ENCODE measurements around the gene ZNF138. TPM values are rescaled to one million over a fixed set of nuclear protein-coding genes. Genes with fewer than 3 reads are reported as not detected.

Gene ZNF138
- total RNA-seq, 1 experiment from 2014 or later = 8.4 TPM

GRCh38 chr7:64879800-64880199 lies 85.6 kb downstream of the ZNF138 start:
- Histone ChIP-seq H2AFZ (no peak overlapping the region), H3K79me2 (ENCODE audit: low read depth) (no peaks in the 10 kb centered on the region), H3K4me1 (replicated peaks; ENCODE audit: insufficient read depth) (no peaks in the 10 kb centered on the region), H3K27me3 (ENCODE audit: insufficient read depth, low read depth) (peaks cover 67% of the 10 kb centered on the region), H3K9me2 (ENCODE audit: insufficient read depth) (no peaks in the 10 kb centered on the region), H3K36me3 (ENCODE audit: low read depth) (no peaks in the 10 kb centered on the region), H3K27ac (no peak overlapping the region), H3F3A (ENCODE audit: insufficient read depth, low read depth) (no peaks in the 10 kb centered on the region), H3K4me2 (no peak overlapping the region), H3K9me3 (ENCODE audit: insufficient read depth, low read depth) (no peaks in the 10 kb centered on the region), H3K4me3 (no peak overlapping the region), H4K20me1 (ENCODE audit: insufficient read depth) (no peaks in the 10 kb centered on the region)
- POLR2A ChIA-PET (ENCODE audit: unreplicated experiment) = no interaction called here
- no peak for TF ChIP-seq CTCF (conservative IDR thresholded peaks at IDR 0.05)
- TF ChIP-seq EZH2 (IDR thresholded peaks at IDR 0.05; ENCODE audit: low read depth) = no peak
- CTCF ChIA-PET = no interaction called here
- no TSS peak for BruUV-seq (replicated peaks)
- intact Hi-C loops (cut with micrococcal nuclease; ENCODE audit: unreplicated experiment) = no loop called here
- DNase-seq = no peak

GRCh38 chr7:64880322-64881297 lies 86.4 kb downstream of the ZNF138 start:
- intact Hi-C loops (cut with micrococcal nuclease; ENCODE audit: unreplicated experiment) = no loop called here
- peaks cover 67% of the 10 kb centered on the region for H3K27me3 ChIP-seq (ENCODE audit: insufficient read depth, low read depth)
- H3K9me3 ChIP-seq (ENCODE audit: insufficient read depth, low read depth) = no peaks in the 10 kb centered on the region

More at GRCh38 chr7:64880322-64881297, 86.4 kb downstream of the ZNF138 start:
- Histone ChIP-seq H2AFZ (no peak overlapping the region), H3K79me2 (ENCODE audit: low read depth) (no peaks in the 10 kb centered on the region), H3K4me2 (no peak overlapping the region), H3K4me1 (replicated peaks; ENCODE audit: insufficient read depth) (no peaks in the 10 kb centered on the region), H3K4me3 (no peak overlapping the region), H3F3A (ENCODE audit: insufficient read depth, low read depth) (no peaks in the 10 kb centered on the region), H3K36me3 (ENCODE audit: low read depth) (no peaks in the 10 kb centered on the region), H4K20me1 (ENCODE audit: insufficient read depth) (no peaks in the 10 kb centered on the region), H3K9me2 (ENCODE audit: insufficient read depth) (no peaks in the 10 kb centered on the region), H3K27ac (no peak overlapping the region)
- no TSS peak for BruUV-seq (replicated peaks)
- DNase-seq = no peak
- ChIA-PET POLR2A (ENCODE audit: unreplicated experiment) (no interaction called here), CTCF (no interaction called here)
- TF ChIP-seq CTCF (conservative IDR thresholded peaks at IDR 0.05) = no peak
- TF ChIP-seq EZH2 (IDR thresholded peaks at IDR 0.05; ENCODE audit: low read depth) = no peak
